Limb (tissue), 2 donors: ENCODE measurements around the gene BARHL2.

ENCODE experiments used
- DNase-seq, 2 donors: peaks; one replicate each; pipeline ENCODE4 v3.0.0-alpha.2; 2016; ENCODE audit errors: extremely low spot score in 2 of 2

Gene BARHL2

DNA sequence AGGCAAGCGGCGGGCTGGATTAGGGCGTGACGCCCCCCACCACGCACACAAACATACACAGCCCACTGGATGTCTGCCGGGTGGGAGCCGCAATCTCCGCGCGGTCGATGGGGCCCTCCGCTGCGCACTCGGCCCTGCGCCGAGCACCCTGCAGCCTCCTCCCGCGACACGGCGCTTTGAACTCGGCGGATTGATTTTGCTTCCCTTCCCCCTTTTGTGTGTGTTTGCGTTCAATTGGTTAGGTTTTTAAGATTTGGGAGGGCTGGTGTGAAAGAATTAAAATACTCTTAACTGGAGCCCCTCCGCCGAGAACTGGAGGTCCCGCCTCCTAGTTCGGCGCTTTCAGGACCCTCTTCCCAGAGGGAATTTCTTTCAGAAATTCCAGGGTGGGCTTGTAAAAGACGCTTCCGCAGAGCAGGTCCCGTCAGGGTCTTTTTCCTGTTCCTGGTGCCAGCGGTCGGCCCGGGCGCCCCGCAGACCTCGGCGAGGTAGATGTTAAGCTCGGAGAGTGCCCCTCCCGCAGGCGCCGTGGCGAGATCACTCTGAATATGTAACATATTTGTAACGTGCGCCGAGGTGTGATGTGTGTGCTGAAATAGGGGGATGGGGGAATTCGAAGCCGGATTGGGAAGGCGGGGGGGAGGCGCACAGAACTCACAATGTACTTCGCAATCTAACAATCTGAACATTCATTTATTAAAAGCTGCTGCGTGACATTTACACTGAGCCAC lies 8.0 kb upstream of the BARHL2 start:
- DNase-seq, result peak in 1 of 2 donors; percentile 54

DNA sequence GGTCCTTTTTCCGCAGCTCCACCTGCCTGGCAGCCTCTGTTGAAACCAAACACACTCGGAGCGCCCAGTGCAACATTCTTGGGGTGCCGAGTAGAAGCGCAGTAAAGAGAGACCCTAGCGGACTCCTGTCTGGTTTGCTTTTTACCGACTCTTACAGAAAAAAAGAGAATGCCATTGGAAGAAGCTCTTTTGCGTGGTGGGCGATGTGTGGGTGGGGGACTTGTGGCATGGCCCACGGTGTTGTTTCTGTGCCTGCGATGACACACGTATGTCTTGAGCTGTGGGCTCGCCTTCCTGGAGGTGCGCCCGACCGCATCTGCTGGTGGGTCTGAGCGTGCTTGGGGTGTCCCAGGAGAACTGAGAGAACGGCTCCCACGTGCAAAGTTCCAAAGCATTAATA lies 7.3 kb upstream of the BARHL2 start:
- DNase-seq, result peak in 1 of 2 donors; percentile 40

DNA sequence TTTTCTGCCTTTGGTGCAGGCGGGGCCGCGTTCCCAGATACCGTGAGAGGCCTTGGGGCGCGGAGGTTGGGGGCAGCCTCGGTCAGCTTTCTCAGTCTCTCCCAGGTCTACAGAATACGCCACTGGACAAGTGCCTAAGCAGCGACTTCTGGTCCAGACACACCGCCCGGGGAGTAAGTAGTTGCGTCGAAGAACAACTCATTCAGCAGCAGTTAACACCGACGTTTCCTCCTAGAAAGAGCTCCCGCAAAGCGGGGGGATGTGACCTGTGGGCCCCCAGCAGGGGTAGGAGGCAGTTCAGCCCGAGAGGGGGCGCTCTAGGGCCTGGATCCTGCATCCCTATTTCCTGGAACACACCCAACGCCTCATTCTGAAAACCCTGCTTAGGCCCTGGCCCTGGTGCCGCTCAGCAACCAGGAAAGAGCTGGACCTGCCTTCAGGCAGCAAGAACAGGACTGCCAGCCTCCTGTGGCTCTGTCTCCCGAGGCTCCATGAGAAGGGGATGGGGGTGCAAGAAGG lies 6.5 kb upstream of the BARHL2 start:
- DNase-seq, result peak in 1 of 2 donors; percentile 39

DNA sequence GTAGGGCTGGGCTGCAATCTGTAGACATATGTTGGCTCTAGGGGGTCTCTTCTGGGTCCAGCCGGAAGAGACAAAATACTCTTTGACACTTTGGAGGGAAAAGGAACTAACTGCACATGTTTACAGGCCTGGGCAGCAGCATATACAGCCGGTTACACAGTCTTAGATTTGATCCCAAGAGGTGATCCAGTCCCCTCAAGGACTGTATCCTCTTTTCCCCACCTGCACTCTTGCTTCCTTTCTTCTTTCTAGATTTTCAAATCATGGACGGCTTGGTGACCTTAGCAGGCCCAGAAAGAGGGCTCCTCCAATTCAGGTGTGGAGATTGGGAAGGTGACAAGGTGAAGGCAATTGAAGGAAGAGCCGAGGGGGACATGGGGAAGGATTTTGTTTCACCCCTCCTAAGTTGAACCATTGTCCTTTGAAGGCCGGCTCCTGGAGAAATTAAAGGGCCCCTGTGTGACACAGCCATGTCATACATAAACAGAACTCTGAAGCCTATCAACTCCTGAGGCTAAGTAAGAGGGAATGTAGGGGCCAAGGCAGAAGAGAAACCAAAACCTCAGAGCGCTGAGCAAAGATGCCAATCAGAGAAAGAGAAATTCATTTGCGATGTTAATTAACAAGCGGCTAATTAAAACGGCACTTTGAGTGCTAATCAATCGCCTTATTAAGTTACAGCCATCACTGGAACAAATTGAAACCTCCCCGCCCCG lies 5.9 kb upstream of the BARHL2 start:
- no peak for DNase-seq

DNA sequence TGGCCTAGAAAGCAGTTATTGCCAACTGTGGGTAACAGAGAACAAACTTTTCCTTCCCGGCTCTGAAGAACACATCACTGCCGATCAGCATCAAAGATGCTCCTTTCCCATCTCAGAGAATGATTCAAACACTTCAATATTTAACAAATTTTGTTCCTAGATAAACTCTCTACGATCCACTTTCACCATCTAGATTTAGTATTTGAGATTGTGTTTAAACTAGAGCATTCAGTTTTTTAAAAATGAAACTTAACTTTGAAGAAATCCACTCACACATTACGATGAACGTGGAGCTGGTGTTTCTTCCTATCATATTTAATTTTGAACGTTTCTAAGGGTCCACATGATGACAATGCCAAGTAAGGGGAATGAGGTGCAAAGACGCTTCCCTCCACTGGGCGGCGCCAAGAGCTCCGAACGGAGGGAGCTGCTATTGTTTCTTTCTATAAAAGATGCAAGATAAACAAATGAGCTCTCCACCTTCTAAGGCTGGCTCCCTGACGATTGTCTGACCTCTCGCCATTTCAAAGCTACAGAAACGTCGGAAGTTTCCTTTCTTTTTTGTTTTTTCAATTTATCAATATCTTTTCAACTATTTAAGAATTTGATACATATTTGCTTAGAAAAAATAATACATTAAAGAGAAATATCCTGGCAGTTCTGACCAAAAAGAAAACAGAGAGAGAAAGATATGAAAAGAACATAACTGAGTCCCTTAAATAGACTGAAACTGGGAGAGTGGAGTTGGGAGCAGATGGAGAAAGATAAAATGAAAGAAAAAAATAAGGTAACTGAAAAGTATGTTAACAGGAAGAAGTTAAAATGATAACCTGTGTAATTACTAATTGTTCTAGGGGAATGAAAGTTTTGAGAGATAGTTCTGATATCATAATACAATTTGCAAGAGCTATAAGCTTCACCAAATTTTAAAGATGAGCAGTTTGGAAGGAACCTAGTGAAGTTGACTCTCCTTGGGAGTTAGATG lies 4.4 kb upstream of the BARHL2 start:
- peak; percentile 43 to 78 for DNase-seq

DNA sequence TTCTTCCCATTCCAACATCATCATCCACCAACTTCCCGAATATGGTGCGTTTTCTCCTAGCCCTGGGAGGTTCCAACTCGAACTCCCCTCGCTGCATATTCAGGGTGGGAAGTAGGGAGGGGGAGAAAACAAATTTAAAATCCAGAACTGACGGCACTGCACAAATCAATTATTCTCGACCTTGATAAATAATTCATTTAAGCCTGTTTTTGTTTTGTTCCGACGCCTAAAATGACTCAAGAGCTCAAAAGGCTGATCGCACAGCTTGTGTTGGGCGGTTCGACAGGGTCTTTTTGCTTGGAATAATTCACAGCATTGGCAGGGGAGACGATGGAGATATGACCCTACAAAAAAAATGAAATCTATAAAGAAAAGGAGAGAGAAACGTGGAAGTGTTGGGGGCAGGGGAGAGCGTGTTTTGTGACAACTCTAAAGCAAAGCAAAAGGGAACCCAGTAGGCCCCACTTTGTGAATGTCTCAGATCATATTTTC lies 3.1 kb upstream of the BARHL2 start:
- DNase-seq, result no peak

DNA sequence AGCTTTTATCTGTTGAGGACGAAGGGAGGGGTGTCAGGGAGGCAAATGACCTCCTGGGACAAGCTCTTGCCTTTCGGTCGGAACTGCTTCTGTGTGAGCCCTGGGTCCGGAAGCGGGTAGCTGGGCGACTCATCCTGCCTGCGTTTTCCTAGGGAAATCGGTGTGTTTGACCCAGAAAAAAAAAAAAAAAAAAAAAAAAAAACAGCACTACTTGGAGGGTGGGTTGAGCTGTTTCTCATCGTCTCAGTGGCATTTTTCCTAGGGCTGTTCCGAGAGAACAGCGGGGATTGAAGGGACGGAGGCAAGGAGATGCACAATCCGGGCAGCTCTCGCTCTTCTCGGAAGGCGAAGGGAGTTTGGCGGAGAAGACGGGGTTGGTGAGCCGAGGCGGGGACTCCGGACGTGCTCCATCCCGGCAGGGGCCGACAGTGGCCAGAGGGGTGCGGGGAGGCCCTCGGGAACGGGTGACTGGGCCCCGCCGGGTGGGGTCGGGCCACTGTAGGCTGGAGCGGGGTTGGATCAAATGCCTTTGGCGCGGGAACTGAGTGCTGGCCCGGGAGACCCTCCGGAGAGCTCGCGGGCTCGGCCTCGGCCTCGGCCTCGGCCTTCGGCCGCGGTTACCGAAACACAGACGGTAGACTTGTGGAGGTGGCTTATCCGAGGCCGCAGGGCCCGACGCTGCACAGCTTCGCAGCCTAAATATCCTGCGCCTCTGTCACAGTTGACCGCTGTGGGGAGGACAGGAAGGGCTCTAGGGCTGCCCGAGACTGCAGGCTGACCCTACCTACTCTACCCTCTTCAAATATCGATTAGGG lies 2.4 kb upstream of the BARHL2 start:
- DNase-seq, result peak in 1 of 2 donors; percentile 41

DNA sequence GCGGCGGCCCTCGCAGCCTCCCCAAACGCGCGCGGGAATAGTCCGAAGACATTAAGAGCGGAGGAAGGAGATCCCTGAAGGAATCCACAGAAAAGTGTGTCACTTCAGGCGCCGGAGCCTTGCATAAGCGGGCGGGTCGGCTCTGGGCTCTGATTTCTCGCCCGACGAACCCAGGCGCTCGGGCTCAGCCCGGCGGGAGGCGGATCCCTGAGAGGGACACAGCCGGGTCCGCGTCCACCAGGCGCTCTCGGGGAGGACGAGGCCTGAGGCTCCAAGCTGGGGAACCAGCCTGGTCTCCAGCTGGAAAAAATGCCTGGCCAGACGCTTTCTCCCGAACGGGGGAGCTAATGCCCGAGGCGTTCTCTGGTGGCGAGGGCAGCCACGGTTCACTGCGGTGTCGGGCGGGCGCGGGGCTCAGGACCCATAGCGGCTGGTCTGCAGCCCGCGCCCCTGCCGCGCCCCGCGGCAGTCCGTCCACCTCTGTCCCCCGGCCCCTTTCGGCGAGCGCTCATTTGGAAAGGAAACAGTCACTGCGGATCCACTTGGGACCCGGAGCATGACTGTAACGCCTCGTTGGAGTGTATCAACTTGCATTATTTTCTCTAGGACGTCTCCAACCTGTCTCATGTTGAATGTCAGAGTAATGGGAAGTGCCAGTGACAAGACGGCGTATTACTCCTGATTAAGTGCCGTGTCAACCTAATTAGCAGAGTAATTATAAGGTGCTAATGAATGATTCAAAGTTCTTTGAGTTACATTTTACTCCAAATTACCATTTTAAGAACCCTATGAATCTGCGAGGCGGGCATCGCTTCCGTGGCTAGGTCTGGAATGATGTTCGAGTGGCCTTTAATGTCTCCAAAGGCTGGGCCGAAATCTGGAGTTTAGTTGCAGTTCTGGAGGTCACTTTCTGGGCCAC lies 1.6 kb upstream of the BARHL2 start:
- DNase-seq, result peak in 1 of 2 donors; percentile 58

DNA sequence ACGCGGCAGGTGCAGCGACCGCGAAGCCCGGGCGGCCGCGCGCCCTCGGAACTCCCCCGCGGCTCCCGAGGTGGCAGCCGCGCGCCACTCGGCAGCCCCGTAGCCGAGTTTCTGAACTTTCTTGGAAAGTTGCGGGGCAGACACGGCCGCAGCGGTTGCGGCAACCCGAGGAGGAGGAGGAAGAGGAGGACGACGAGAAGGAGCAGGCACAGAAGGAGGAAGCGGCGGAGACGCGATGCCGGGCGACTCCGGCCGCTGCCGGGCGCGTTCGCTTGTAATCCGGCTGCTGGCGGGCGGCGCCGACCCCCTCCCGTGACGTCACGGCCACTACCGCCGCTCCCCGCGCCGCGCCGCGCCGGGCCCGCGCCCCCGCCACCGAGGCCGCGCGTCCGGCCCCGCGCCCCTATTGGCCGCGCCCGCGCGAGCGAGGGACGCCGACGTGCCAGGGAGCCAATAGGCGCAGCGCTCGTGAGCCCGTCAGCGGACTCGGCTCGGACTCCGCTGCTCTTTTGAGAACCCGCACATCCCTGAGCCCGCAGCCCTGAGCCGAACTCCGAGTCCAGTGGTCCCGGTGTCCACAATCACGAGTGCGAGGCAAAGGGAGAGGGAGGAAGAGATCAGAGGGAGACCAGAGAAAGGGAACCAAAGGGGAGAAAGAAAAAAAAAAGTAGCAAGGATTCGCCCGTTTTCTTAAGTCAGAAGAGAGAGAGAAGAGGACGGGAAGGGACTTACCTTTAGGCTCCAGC lies 736 bp upstream of the BARHL2 start:
- DNase-seq, result peak in 1 of 2 donors; percentile 77

DNA sequence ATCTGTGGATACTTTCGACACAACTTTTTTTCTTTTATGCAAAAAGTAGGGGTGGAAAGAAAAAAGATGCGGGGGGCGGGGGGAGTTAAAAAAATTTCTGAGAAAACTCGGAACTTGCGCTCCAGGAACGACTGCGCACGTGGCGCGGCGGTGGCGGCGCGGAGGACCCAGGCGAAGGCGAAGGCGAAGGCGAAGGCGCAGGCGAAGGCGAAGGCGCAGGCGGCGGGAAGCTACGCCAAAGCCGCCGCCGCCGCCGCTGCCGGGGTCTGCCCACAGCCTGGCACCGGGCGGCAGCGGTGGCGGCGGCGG lies 208 bp upstream of the BARHL2 start:
- no peak for DNase-seq

DNA sequence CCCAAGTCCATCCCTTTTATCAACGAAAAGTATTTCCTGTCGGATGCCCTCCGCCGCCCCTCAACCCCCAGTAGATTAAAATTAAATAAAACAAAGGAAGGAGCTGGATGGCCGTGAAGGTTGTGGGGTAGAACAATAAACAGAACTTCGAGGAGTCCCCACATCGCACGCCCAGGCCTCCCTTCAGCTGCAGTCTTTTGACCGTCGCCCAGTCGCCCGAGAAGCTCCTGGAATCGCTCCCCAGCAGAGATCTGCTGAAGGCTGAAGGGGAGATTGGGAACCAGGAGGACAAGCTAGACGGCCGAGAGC lies 905 bp downstream of the BARHL2 start:
- no peak for DNase-seq

DNA sequence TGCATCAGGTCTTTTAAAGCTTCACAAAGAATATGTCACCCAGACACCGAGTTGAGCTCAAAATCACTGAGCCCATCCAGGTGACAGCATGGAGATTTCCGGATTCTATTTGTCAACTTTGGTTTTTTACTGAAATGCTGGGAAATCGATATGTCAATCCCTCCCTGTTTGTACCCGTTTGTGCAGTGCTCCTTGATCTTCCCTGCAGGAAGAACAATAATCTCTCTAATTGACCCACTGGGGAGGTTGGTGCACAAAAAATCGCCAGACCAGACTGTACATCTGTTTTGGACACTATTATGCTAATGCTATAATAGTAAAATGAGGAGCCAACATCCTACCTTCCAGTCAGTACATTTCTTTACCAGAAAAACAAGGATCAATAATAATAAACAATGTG lies 1.8 kb downstream of the BARHL2 start:
- peak in 1 of 2 donors; percentile 31 for DNase-seq

DNA sequence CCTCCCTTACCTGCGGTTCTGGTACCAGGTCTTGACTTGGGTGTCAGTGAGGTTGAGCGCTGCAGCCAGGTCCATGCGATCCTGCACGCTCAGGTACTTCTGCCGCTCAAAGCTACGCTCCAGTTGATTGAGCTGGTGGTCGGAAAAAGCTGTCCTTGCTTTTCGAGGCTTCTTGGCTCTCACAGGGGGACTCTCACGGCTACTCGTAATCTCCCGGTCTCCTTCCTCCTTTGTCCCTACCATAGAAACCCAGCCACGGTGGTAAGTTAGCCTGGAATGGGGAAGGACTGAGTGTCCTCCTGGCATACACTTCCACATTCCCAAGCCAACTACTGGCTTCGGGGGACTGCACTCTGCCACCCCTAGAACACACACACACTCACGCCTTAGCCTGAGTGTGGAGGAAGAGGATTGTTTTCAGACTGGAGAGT lies 2.6 kb downstream of the BARHL2 start:
- DNase-seq, result peak in 1 of 2 donors; percentile 25

DNA sequence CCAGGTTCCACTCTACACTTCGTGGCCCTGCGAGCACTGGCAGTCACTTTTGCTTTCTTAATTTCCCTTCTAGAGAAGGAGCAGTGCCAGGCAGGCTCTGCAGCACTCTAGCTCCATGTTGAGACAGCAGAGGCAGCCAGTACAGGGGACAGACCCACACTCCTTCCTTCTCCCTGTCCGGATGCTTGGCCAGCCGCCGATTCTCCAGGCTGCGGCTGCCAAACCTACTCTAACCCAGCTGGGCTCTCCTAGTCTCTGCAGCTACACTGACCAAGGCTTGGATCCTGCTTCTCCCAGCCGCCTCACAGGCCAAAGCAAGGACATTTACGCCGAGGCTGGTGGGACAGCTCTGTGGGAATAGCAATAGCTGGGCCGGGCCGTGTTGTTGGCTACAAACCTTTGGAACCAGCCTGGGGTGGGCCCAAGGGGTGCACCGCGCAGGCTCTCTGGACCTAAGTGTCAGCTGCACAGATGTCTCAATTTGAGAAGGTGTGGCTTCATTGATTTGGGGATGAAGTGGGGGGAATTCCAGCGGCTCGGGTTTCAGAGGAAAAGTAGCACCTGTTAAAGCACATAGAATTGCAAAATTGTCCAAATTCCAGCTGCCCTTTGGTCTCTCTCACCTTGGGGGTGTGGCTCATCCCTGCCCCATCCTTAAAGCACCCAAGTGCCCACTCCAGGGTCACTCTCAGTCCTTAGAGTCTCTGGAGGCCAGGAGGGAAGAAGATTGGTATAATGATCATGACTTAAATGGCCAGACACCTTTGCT lies 3.2 kb downstream of the BARHL2 start:
- peak in 1 of 2 donors; percentile 48 for DNase-seq

DNA sequence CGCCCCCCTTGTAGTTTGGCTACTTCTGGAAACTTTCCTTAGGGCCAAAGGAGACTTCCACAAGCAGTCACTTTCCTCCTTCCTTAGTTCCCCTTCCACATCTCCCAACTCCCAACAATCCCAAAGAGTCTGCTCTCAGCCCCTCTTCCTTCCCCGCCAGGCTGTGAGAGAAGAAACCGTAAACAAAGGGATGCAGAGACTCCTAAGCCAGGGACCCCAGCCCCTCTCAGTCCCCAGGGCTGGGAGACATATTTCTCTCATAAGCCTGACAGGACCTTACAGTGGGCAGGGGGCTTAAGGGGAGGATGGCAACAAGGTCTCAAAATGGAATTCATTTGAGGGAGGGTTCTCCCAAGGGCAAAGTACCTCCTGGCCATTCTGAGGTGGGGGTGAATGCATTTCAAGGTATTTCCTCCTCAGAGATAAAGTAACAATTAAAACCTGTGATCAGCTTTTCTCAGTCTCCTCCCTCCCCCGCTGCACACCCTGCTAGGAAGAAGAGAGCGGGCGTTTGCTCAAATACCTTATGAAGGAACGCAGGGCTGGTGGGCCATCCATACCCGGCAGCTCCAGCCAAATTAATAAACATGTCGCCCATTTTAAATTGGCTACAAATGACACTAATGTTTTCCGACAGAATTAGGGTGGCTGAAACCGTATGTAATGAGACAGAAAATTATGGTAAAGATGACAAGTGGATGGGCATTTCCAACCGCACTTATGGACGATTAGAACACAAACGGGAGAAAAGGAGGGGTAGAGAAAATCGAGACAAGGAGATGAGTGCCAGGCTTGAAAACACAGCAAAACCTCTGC lies 4.0 kb downstream of the BARHL2 start:
- DNase-seq, result no peak

DNA sequence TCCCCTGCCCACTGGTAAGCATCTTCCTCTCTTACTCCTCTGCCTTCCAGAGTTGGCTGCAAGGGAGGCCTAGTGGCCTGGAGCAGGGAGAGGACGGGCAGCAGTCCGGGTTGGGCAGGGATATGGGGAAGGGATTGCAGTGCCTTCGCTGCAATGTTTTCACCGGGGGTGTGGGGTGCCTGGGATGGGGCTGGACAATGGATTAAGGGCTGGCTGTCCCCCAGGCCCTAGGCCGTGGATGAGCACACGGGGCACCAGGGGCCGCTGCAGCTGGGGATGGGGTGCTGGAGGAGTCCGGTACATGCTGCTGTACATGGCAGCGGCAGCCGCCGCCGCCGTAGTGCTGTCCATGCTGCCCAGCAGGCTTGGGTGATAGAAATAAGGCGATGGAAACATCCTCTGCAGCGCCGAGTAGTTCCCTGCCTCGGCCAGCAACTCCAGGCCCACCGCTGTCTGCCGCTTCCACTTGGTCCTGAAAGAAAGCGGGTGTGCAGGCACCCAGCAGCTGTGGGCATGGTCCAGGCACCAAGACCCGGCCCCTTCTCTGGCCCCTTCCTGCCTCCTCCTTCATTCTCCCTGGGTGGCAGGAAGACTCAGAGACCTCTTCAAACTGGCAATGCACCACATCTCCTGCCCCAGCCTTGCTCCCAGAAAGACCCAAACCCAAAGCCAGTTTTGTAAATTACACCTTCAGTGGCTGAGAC lies 4.8 kb downstream of the BARHL2 start:
- peak in 1 of 2 donors; percentile 34 for DNase-seq

DNA sequence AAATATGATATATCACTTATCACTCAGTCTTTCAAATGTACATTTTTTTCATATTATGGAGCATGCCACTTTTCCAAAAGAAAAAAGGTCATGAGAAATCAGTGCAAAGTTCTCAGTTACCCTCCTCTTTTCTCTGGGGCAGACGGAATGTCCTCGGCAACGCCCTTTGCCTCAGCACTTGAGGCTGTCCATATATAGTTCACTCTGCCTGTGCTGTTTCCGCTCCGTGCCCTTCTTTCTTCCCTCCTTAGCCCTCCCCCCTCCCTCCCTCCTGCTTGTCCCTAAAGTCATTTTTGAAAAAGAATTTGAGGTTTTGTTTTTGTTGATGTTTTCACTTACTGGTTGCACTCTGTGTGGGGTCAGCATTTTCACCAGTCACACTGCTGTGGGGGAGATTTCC lies 5.4 kb downstream of the BARHL2 start:
- no peak for DNase-seq
